RCC 7860 (cell line): ENCODE results near the gene LAMA1.
"Not testable (repeated sequence)": the region's sequence is repeated elsewhere in the genome, so short reads cannot be mapped to it uniquely, and the experiment has no call there.

Experiments used
- DNase-seq: peaks from one replicate; pipeline ENCODE4 v3.0.0-alpha.2; 2015; ENCODE audit warnings: low spot score
- FAIRE-seq: peaks from 2 replicates; lab custom pipeline; 2012; peaks lifted over from hg19 to GRCh38; lab: Jason Lieb, UNC

The LAMA1 gene

DNA sequence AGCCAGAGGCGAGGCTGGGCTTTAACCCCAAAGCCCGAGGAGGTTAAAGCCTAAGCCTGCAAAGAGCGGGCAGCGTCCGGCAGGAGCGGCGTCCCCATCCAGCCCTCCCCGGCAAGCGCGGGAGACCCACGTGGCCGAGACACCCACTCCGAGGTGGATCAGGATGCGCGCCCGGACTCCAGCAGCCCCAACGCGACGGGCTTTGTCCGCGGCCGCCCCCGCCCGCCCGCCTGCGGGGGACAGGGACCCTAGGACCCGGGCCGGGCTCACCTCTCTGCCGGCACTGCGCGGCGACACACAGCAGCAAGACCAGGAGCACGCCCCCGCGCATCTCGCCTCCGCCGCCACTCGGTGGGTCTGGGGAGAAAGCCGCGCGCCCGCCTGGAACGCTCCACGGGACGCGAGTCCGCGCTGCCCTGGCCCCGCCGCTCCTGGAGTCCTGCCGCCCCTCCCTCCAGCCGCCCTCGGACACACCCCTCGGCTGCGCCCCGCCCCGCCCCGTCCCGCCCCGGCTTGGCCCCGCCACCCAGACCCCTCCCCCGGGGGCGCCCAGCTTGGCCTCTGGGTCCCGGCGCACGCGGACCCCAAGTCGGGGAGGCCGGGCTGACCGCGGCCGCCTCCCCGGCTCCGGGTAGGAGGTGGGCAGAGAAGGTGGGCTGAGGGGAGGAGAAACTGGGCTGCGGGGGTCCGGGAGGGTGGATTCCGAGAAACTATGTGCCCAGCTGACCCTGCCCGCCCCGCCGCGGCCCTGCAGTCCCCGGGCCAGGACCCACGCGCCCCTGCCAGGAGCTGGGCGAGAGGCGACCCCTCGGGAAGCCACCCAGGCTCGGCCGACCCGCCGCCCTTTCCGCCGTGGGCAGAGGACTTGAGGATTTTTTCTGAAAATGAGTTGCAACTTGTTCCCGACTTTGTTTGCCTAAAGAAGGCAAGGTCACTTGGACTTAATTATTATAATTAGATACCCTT is at the start of gene LAMA1:
TSS of gene LAMA1 (minus strand) at position 408 of the 966 bp plus-strand sequence. CDS start at position 331, 77 bp downstream.
- no peak for DNase-seq
- no peak for FAIRE-seq

- FAIRE-seq = no peak
- no peak for DNase-seq
Measured at GRCh38 chr18:7165846-7166393, 48.3 kb upstream of the LAMA1 start.

- FAIRE-seq (no peak), DNase-seq (no peak)
Measured at GRCh38 chr18:7164323-7165004, 46.9 kb upstream of the LAMA1 start.

DNA sequence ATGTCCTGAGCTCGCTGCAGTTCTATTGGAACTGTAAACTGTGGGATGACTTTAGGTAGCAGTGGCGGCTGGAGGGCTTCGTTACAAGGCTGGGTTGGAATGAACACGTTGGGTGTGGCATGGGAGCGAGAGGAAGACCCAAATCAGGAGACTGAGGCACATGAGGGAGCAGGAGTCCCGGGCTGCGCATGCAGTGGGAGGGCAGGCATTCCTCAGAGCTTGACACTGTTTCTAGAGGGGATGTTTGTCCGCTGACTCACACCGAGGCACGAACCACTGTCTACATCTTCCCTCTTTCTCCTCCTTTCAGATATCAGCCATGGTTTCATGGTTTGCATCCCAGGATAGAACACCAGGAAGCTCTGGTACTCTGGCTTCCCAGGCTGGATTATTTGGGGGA is 40.6 kb upstream of the LAMA1 start:
- FAIRE-seq = no peak
- peak; percentile 28 for DNase-seq

DNA sequence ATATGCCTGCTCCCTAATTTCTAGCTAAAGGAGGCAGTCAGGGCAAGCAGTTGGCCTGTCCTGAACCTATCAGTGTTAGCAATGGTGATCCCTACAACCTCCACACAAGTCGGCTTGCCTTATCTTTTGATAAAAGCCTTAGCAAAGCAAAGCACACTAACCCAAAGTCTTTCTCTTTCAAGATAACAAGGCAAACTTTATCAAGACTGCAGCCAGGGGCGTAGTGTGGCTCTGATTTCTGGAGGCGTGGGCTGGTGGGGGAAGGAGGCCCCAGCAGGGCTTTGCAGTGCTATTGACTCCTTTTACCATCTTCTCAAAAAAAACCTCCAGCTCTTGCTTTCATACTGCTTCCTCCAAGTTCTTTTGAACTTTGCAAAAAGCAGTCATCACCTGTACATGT is 40.2 kb upstream of the LAMA1 start:
- DNase-seq (no peak), FAIRE-seq (no peak)

GRCh38 chr18:7155887-7156286 is 38.3 kb upstream of the LAMA1 start:
- DNase-seq (no peak), FAIRE-seq (no peak)

GRCh38 chr18:7155092-7155491 is 37.5 kb upstream of the LAMA1 start:
- DNase-seq = no peak
- FAIRE-seq = no peak

GRCh38 chr18:7152440-7152839 is 34.8 kb upstream of the LAMA1 start:
- DNase-seq (no peak), FAIRE-seq (no peak)

DNA sequence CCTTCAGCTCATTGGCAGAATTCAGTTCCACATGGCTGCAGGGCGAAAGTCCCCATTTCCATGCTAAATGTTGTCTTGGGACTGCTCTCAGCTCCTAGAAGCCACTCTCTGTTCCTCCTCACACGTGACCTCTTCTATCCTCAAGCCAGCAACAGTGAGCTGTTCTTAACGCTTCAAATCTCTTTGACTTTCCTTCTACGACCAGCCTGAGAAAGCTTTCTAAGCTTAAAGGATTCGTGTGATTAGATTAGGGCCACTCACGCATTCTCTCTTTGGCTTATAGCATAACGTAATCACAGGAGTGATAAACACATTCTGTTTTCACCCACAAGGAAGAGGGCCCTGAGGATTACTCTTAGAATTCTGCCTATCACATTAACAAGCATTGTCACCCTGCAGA is 29.8 kb upstream of the LAMA1 start:
- DNase-seq (no peak), FAIRE-seq (no peak)

- DNase-seq (no peak), FAIRE-seq (no peak)
Measured at GRCh38 chr18:7146067-7146466, 28.5 kb upstream of the LAMA1 start.

DNA sequence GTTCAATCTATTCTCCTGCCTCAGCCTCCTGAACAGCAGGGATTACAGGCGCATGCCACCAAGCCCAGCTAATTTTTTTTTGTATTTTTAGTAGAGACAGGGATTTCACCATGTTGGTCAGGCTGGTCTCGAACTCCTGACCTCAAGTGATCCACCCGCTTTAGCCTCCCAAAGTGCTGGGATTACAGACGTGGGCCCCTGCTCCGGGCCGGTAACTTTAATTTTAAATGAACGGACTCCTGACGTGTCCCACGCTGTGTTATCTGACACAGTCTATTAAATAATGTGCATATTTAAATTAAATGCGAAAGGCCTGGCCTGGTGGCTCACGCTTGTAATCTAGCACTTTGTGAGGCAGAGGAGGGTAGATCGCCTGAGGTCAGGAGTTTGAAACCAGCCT is 27.3 kb upstream of the LAMA1 start:
- not testable (repeated sequence) for FAIRE-seq, DNase-seq

- no peak for DNase-seq
- FAIRE-seq = no peak
Measured at GRCh38 chr18:7141287-7141686, 23.7 kb upstream of the LAMA1 start.

- FAIRE-seq (no peak), DNase-seq (no peak)
Measured at GRCh38 chr18:7139409-7139808, 21.8 kb upstream of the LAMA1 start.

DNA sequence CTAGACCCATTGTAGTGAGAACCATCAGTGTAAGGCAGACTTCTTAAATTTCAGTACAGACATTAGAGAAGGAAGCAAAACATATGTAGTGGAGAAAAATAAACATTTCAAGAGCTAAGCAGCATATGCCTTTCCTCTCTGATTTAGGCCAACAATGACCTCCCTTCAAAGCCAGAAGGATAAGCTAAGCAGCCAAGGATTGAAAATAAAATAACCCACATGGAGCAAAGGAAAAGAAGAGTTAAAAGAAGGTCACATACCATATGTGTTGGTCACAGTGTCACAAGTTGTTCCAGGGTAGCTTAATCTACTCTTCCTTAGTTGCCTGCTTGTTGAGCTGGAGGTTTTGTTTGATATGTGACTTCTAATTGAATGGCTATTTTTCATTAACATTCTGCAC is 15.6 kb upstream of the LAMA1 start:
- DNase-seq (no peak), FAIRE-seq (no peak)

DNA sequence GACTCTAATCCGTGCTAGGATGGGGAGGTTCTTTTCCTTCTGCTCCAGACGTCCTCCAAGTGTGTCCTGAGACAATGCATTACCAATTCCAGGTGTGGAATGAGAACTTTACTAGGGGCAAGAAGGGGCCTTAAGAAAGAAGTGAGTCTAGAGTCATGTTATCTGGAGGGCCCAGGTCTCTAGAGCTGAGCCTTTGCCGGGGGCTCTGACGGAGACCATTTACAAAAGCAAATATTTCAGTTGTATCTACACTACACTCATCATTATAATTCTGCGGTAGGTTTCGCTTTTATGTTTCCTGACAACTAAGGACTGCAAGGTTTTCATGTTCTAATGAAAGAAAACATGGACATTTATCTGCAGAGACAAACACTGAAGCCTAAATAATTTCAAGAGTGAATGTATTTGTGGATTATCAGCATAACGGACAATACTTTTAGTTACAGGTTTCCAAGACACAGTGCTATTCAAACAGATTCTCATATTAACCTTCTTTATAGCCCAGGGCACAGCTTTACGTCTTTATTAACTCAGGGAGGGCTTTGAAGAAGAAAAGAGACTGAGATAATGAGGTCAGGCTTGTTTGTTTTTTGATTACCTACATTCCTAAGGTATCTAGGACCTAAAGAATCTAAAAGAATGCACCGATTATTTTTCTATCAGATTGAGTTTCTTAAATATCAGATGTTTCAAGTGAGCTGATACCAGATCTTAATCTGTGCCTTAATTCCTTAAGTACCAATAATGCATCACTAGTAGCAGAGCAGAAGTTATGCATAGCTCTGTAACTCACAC is 15.0 kb upstream of the LAMA1 start:
- FAIRE-seq = no peak
- no peak for DNase-seq

DNA sequence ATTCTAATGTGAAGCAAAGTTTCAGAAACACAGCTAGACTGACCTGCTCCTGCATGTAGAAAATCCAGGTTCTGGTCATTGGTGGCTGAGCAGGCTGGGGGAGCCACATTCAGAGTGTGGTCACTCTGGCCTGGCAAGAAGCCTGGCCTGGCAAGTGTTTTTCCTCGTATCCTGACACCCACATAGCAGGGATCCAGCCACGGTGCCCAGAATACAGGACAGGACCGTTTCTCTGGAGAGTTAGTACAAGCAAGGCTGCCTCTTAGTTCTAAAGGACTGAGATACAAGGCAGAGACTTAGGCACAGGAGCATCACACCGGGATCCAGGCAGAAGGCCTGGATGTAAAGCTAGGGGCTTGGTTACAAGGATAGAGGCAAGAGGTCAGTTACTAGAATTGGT is 4.8 kb upstream of the LAMA1 start:
- DNase-seq (no peak), FAIRE-seq (no peak)

GRCh38 chr18:7116792-7117389 is 706 bp downstream of the LAMA1 start:
- FAIRE-seq (no peak), DNase-seq (no peak)

GRCh38 chr18:7116001-7116730 is 1.4 kb downstream of the LAMA1 start:
- DNase-seq = no peak
- no peak for FAIRE-seq

DNA sequence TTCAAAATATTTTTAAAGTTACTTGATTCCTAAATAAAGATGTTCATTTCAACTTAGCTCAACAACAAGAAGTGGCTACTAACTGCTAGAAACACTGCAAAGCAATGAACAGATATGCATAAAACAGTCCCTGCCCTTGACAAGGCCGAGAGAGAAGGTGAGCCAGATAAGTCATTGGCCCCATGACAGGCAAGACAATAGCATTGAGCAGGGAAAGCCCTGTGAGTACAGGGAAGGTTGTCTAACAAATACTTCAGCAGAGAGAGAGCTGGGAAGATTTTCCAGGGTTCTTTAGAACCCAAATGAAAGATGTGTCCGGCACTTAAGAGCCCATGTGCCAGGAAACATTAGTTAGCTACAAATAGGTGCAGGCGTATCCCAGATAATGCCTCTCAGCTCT is 4.7 kb downstream of the LAMA1 start:
- DNase-seq = no peak
- no peak for FAIRE-seq

- DNase-seq (no peak), FAIRE-seq (no peak)
Measured at GRCh38 chr18:7111134-7111533, 6.5 kb downstream of the LAMA1 start.
